BLaER1 (cell line): ENCODE measurements around the gene ARHGAP24.

ENCODE experiments used
- H3K27ac ChIP-seq: shearing (Covaris generic); formaldehyde crosslinking; 2 replicates; pipeline ENCODE4 v1.8.1; 2022
- H3K27me3 ChIP-seq: shearing (Covaris generic); formaldehyde crosslinking; 2 replicates; pipeline ENCODE4 v1.8.1; 2022
- H3K36me3 ChIP-seq: shearing (Covaris generic); formaldehyde crosslinking; 2 replicates; pipeline ENCODE4 v1.8.1; 2022
- H3K4me1 ChIP-seq: shearing (Covaris generic); formaldehyde crosslinking; 2 replicates; pipeline ENCODE4 v1.8.1; 2022
- H3K4me2 ChIP-seq: shearing (Covaris generic); formaldehyde crosslinking; 2 replicates; pipeline ENCODE4 v1.8.1; 2022
- H3K4me3 ChIP-seq: shearing (Covaris generic); formaldehyde crosslinking; 2 replicates; pipeline ENCODE4 v1.8.1; 2022
- H3K9ac ChIP-seq: shearing (Covaris generic); formaldehyde crosslinking; 2 replicates; pipeline ENCODE4 v1.8.1; 2022
- H3K9me3 ChIP-seq: shearing (Covaris generic); formaldehyde crosslinking; 2 replicates; pipeline ENCODE4 v1.8.1; 2022
- H4K20me1 ChIP-seq: shearing (Covaris generic); formaldehyde crosslinking; 2 replicates; pipeline ENCODE4 v1.8.1; 2022
- Cebpa-rat ChIP-seq: shearing (Covaris generic); IDR thresholded peaks from 2 replicates; pipeline ENCODE4 v1.8.1; 2022

Gene ARHGAP24

GRCh38 chr4:85682391-85682790 lies 207.4 kb downstream of the ARHGAP24 start:
- no peaks in the 10 kb centered on the region for H3K36me3 ChIP-seq
- no peak overlapping the region for H3K4me2 ChIP-seq
- TF ChIP-seq Cebpa-rat: no peak
- H4K20me1 ChIP-seq: no peaks in the 10 kb centered on the region
- no peaks in the 10 kb centered on the region for H3K27me3 ChIP-seq
- no peaks in the 10 kb centered on the region for H3K9me3 ChIP-seq
- no peak overlapping the region for H3K4me3 ChIP-seq
- no peaks in the 10 kb centered on the region for H3K4me1 ChIP-seq
- H3K9ac ChIP-seq: no peak overlapping the region
- H3K27ac ChIP-seq: no peak overlapping the region

- no peak for TF ChIP-seq Cebpa-rat
- Histone ChIP-seq H3K27ac (no peak overlapping the region), H3K4me1 (no peaks in the 10 kb centered on the region), H3K27me3 (no peaks in the 10 kb centered on the region), H3K4me3 (no peak overlapping the region), H4K20me1 (no peaks in the 10 kb centered on the region), H3K4me2 (no peak overlapping the region), H3K9ac (no peak overlapping the region), H3K36me3 (no peaks in the 10 kb centered on the region), H3K9me3 (no peaks in the 10 kb centered on the region)
Measured at GRCh38 chr4:85684676-85685075, 209.7 kb downstream of the ARHGAP24 start.

GRCh38 chr4:85686398-85686797 lies 211.4 kb downstream of the ARHGAP24 start:
- Histone ChIP-seq H3K4me1 (no peaks in the 10 kb centered on the region), H3K9me3 (no peaks in the 10 kb centered on the region), H3K4me2 (no peak overlapping the region), H3K4me3 (no peak overlapping the region), H3K27me3 (no peaks in the 10 kb centered on the region), H4K20me1 (no peaks in the 10 kb centered on the region), H3K9ac (no peak overlapping the region), H3K27ac (no peak overlapping the region), H3K36me3 (no peaks in the 10 kb centered on the region)
- no peak for TF ChIP-seq Cebpa-rat

- Histone ChIP-seq H4K20me1 (no peaks in the 10 kb centered on the region), H3K27me3 (no peaks in the 10 kb centered on the region), H3K4me3 (no peak overlapping the region), H3K9ac (no peak overlapping the region), H3K4me2 (no peak overlapping the region), H3K4me1 (no peaks in the 10 kb centered on the region), H3K9me3 (no peaks in the 10 kb centered on the region), H3K36me3 (no peaks in the 10 kb centered on the region), H3K27ac (no peak overlapping the region)
- TF ChIP-seq Cebpa-rat: no peak
Measured at GRCh38 chr4:85688055-85688740, 213.2 kb downstream of the ARHGAP24 start.

GRCh38 chr4:85696661-85697060 lies 221.7 kb downstream of the ARHGAP24 start:
- no peak overlapping the region for H3K4me2 ChIP-seq
- H3K9ac ChIP-seq: no peak overlapping the region
- no peaks in the 10 kb centered on the region for H3K9me3 ChIP-seq
- peaks cover 14% of the 10 kb centered on the region for H3K4me1 ChIP-seq
- H3K27me3 ChIP-seq: no peaks in the 10 kb centered on the region
- no peaks in the 10 kb centered on the region for H4K20me1 ChIP-seq
- no peak overlapping the region for H3K4me3 ChIP-seq
- H3K36me3 ChIP-seq: no peaks in the 10 kb centered on the region
- no peak overlapping the region for H3K27ac ChIP-seq
- TF ChIP-seq Cebpa-rat: no peak

- H3K9me3 ChIP-seq: no peaks in the 10 kb centered on the region
- no peaks in the 10 kb centered on the region for H3K36me3 ChIP-seq
- no peaks in the 10 kb centered on the region for H4K20me1 ChIP-seq
- no peaks in the 10 kb centered on the region for H3K27me3 ChIP-seq
- H3K27ac ChIP-seq: no peak overlapping the region
- no peak for TF ChIP-seq Cebpa-rat
- no peak overlapping the region for H3K4me2 ChIP-seq
- no peak overlapping the region for H3K4me3 ChIP-seq
- H3K4me1 ChIP-seq: peaks cover 18% of the 10 kb centered on the region
- no peak overlapping the region for H3K9ac ChIP-seq
Measured at GRCh38 chr4:85697854-85698253, 222.9 kb downstream of the ARHGAP24 start.

- Histone ChIP-seq H3K36me3 (no peaks in the 10 kb centered on the region), H3K9ac (no peak overlapping the region), H3K4me1 (peaks cover 18% of the 10 kb centered on the region), H3K27me3 (no peaks in the 10 kb centered on the region), H3K9me3 (no peaks in the 10 kb centered on the region), H3K4me2 (no peak overlapping the region; the same call in 1 of the 2 replicates), H4K20me1 (no peaks in the 10 kb centered on the region), H3K4me3 (no peak overlapping the region), H3K27ac (no peak overlapping the region)
- TF ChIP-seq Cebpa-rat: no peak
Measured at GRCh38 chr4:85700362-85700761, 225.4 kb downstream of the ARHGAP24 start.

- H3K27me3 ChIP-seq: no peaks in the 10 kb centered on the region
- H3K4me1 ChIP-seq: peaks cover 18% of the 10 kb centered on the region
- H3K4me3 ChIP-seq: no peak overlapping the region
- H3K27ac ChIP-seq: peak overlapping the region; percentile 27; the same call in 1 of the 2 replicates
- no peaks in the 10 kb centered on the region for H3K36me3 ChIP-seq
- TF ChIP-seq Cebpa-rat: no peak
- no peaks in the 10 kb centered on the region for H3K9me3 ChIP-seq
- H3K9ac ChIP-seq: no peak overlapping the region
- H3K4me2 ChIP-seq: peak overlapping the region; percentile 47
- H4K20me1 ChIP-seq: no peaks in the 10 kb centered on the region
Measured at GRCh38 chr4:85701861-85702321, 226.9 kb downstream of the ARHGAP24 start.

GRCh38 chr4:85703096-85703495 lies 228.1 kb downstream of the ARHGAP24 start:
- no peak overlapping the region for H3K4me2 ChIP-seq
- H4K20me1 ChIP-seq: no peaks in the 10 kb centered on the region
- no peak overlapping the region for H3K9ac ChIP-seq
- no peak overlapping the region for H3K4me3 ChIP-seq
- no peak overlapping the region for H3K27ac ChIP-seq
- H3K27me3 ChIP-seq: no peaks in the 10 kb centered on the region
- peaks cover 25% of the 10 kb centered on the region for H3K4me1 ChIP-seq
- TF ChIP-seq Cebpa-rat: no peak
- no peaks in the 10 kb centered on the region for H3K36me3 ChIP-seq
- no peaks in the 10 kb centered on the region for H3K9me3 ChIP-seq

GRCh38 chr4:85707611-85708010 lies 232.7 kb downstream of the ARHGAP24 start:
- Histone ChIP-seq H3K27me3 (no peaks in the 10 kb centered on the region), H3K4me1 (peaks cover 11% of the 10 kb centered on the region), H3K9ac (no peak overlapping the region), H3K4me2 (peak overlapping the region; percentile 31; the same call in 1 of the 2 replicates), H3K36me3 (no peaks in the 10 kb centered on the region), H3K4me3 (no peak overlapping the region), H3K27ac (no peak overlapping the region), H4K20me1 (no peaks in the 10 kb centered on the region), H3K9me3 (no peaks in the 10 kb centered on the region)
- TF ChIP-seq Cebpa-rat: no peak
